Fibroblast of peridontal ligament (primary cell): ENCODE measurements around the gene TPRG1L.
"Not testable (repeated sequence)": the region's sequence is repeated elsewhere in the genome, so short reads cannot be mapped to it uniquely, and the experiment has no call there.

Experiments used
- DNase-seq: peaks from one replicate; pipeline ENCODE4 v3.0.0-alpha.2; 2010; ENCODE audit errors: extremely low read depth

The TPRG1L gene

GRCh38 chr1:3624200-3625136 lies at the start of gene TPRG1L:
TPRG1L (plus strand) TSS chr1:3625015; CDS start chr1:3625073, 58 bp downstream.
- DNase-seq: peak; percentile 89

- DNase-seq: not testable (repeated sequence)
Measured at GRCh38 chr1:3575515-3575914, 49.3 kb upstream of the TPRG1L start.

GRCh38 chr1:3575993-3576392 lies 48.8 kb upstream of the TPRG1L start:
- no peak for DNase-seq

DNA sequence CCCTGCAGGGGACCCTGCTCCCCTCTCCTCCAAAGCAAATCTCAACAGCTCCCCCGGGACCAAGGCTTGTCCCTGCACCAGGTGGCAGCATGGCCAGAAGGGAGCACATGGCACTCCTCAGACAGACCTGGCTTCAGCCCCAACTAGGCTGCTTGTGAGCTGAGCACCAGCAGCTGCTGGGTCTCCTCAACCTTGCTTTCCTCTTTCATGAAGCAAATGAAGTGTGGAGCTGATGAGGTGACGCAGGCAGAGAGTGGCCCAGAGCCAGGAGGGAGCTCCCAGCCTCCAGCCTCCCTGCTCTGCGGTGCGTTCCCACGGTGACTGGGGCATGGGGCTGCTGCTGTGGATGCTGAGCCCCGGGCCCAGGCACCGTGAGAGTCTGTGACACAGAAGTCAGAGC lies 47.5 kb upstream of the TPRG1L start:
- DNase-seq: no peak

DNA sequence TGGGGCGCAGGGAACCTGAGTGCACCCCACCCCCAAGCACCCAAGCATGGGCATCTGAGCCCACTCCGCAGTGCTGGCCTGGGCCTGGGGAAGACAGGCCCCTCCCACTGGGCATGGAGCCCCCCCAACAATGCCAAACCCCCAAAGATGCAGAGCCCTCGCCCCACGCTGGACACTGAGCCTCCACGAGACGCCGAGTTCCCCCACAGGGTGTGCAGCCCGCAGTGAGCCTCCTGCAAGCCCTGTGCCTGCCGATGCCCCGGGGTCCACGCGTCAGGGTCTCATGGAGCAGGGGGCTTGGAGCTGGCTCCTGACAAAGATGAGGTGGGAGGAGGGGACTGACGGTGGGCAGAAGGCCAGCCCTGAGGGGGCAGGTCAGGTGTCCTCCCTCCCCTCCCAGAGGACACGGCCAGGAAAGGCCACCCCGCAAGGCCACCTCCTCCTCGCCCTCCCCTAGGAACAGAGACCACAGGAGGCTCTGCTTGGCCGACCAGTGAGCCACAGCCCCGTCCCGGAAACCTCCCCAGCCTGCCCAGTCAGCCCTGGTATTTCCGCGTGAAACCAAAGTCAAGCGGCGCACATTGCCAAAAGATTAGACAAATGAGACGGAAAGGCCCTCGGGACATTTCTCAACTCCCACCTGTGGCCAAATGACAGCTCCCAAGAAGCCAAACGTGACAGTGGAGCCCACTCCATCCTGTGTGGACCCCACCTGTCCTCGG lies 46.9 kb upstream of the TPRG1L start:
- DNase-seq: no peak

GRCh38 chr1:3578433-3578805 lies 46.4 kb upstream of the TPRG1L start:
- DNase-seq: no peak

- no peak for DNase-seq
Measured at GRCh38 chr1:3578906-3579305, 45.9 kb upstream of the TPRG1L start.

- DNase-seq: no peak
Measured at GRCh38 chr1:3579626-3580025, 45.2 kb upstream of the TPRG1L start.

DNA sequence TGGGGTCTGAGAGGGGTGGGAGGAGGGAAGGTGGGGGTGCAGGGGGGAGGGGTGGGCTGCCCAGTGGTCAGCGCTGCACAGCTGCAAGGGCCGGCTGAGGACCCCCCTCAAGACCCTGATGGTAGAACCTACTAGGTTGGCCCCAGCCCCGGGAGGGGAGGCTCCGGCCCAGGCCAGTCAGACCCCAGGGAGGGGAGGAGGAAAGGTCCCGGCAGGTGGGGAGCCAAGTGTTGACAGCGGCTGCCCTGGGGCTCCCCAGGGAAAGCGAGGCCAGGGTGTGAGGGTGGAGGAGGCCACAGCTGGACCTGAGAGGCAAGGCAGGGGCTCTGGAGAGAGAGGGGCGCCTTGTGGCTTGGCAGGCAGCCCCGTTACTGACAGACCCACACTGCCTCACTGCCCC lies 44.6 kb upstream of the TPRG1L start:
- no peak for DNase-seq

- DNase-seq: no peak
Measured at GRCh38 chr1:3581296-3582036, 43.3 kb upstream of the TPRG1L start.

DNA sequence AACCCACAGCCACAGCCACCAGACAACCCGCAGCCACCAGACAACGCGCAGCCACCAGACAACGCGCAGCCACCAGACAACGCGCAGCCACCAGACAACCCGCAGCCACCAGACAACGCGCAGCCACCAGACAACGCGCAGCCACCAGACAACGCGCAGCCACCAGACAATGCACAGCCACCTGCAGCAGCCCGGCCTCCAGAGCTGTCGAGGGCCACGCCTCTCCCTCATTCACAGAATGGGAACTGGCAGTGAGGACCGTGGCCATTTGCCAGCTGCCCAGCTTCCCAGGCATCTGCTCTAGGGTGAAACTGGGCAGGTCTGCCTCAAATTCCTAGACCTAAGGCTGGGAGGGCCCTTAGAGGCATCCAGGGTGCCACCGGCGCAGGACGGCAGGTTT lies 41.1 kb upstream of the TPRG1L start:
- DNase-seq: not testable (repeated sequence)

DNA sequence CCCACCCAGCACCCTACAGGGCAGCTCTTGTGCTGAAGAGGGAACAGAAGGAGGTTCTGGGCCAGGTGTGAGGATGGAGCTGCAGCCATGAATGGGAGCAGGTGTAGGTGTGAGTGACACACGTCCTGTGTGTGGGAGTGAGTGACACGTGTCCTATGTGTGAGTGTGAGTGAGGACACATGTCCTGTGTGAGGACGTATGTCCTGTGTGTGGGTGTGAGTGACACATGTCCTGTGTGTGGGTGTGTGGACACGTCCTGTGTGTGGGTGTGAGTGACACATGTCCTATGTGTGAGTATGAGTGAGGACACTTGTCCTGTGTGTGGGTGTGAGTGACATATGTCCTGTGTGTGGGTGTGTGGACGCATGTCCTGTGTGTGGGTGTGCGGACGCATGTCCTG lies 39.9 kb upstream of the TPRG1L start:
- DNase-seq: no peak

DNA sequence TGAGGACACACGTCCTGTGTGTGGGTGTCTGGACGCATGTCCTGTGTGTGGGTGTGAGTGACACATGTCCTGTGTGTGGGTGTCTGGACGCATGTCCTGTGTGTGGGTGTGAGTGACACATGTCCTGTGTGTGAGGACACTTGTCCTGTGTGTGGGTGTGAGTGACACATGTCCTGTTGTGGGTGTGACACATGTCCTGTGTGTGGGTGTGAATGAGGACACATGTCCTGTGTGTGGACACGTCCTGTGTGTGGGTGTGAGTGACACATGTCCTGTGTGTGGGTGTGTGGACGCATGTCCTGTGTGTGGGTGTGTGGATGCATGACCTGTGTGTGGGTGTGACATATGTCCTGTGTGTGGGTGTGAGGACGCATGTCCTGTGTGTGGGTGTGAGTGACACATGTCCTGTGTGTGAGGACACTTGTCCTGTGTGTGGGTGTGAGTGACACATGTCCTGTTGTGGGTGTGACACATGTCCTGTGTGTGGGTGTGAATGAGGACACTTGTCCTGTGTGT lies 39.4 kb upstream of the TPRG1L start:
- not testable (repeated sequence) for DNase-seq

DNA sequence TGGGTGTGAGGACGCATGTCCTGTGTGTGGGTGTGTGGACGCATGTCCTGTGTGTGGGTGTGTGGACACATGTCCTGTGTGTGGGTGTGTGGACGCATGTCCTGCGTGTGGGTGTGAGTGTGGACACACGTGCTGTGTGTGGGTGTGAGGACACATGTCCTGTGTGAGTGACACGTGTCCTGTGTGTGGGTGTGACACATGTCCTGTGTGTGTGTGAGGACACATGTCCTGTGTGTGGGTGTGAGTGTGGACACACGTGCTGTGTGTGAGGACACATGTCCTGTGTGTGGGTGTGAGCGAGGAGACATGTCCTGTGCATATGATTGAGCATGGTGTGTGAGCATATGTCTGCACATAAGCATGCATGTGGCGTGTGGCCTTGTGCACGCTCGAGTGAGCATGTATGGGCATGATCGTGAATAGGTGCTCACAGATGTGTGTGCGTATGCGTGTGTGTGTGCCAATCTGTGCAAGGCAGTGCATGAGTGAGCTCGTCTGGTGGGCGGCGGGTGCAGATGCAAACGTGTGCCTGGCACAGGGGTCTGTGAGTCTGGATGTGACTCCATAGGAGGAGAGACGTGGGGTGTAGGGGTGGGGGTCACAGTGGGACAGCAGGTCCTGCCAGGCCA lies 38.8 kb upstream of the TPRG1L start:
- no peak for DNase-seq

GRCh38 chr1:3586986-3587759 lies 37.6 kb upstream of the TPRG1L start:
- DNase-seq: no peak

GRCh38 chr1:3588395-3588794 lies 36.4 kb upstream of the TPRG1L start:
- DNase-seq: no peak

GRCh38 chr1:3590139-3590763 lies 34.6 kb upstream of the TPRG1L start:
- no peak for DNase-seq

GRCh38 chr1:3590951-3591865 lies 33.6 kb upstream of the TPRG1L start:
- DNase-seq: no peak

- no peak for DNase-seq
Measured at GRCh38 chr1:3593334-3593733, 31.5 kb upstream of the TPRG1L start.
